Nucleus accumbens (tissue), 56 donors: ENCODE data around the gene C1orf116.

ENCODE experiments used
- DNase-seq, 56 donors: peaks; one replicate each; lab custom pipeline; 2025; lab: John Stamatoyannopoulos, UW

The C1orf116 gene

DNA sequence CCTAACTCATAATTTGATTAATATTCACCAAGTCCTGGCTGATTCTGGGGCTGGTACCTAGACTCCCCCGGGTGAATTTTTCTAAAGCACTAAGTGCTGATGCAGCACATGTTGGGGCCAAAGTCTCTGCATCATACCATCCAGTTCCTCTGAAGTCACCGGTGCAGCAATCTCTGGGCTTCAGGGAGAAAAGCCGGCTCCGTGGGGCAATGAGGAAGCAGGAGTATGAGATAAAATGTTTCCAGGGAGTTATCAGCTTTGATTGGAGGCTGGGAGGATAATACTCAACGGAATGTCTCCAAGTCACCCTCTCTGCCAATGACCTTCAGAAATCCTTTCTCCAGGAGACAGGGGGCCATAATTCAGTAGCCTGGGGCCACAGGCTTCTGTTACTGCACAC, 63.5 kb downstream of the C1orf116 start:
- no peak for DNase-seq
